ENCODE results near the gene MYH9.
A peak's percentile ranks its signal among the peaks of the same experiment; 100 is the strongest.

Gene MYH9

GRCh38 chr22:36385491-36386350 is 2.0 kb downstream of the MYH9 start:
- DNase-seq (ENCODE audit: low read depth, low spot score) = peak; percentile 30
- TF ChIP-seq CTCF (IDR thresholded peaks at IDR 0.05; ENCODE audit: low read depth, low read length) = no peak
- in situ Hi-C loops (cut with HindIII; ENCODE audit: low sequenced_read_pairs) = no loop called here

DNA sequence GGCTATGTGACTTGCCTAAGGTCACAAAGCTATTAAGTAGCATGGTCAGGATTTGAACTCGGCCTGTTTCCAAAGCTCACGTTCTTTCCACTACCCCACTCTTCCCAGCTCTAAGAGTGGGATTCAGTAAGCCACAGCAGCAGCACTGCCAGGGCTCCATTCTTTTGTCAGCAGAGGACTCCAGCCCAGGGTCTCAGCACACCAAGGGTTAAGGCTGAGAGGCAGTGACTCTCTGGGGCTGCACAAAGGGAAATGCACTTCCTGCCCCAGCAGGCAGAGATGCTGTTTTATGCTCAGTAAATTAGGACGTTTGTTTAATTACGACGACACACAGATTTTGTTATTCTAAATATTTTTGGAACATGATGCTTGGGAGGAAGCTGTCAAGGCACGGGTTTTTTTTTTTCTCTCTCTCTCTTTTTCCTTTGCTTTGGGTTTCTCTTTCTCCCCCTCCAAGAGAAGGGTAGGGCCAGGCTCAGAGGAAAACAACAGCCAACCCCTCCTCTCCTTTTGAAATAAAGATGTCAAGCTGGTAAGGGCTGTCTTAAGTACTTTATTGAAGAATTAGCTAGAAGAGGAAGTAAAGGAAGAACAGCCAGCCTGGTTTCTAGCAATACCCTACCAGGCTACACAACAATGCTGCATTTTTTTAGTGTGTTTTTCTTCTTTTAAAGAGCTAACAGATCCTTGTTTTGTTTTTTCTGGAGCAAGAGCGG is 2.8 kb downstream of the MYH9 start:
- TF ChIP-seq CTCF (IDR thresholded peaks at IDR 0.05; ENCODE audit: low read depth, low read length) = no peak

More at GRCh38 chr22:36385491-36386350, 2.0 kb downstream of the MYH9 start:
- H3K4me3 ChIP-seq (ENCODE audit: low read depth, low read length) = peak overlapping the region; percentile 97

GRCh38 chr22:36383110-36383581 is 4.6 kb downstream of the MYH9 start:
- TF ChIP-seq CTCF (IDR thresholded peaks at IDR 0.05; ENCODE audit: low read depth, low read length) = no peak
- peak overlapping the region; percentile 9 for H3K4me3 ChIP-seq (ENCODE audit: low read depth, low read length)
- peak; percentile 93 for DNase-seq (ENCODE audit: low read depth, low spot score)
- in situ Hi-C loops (cut with HindIII; ENCODE audit: low sequenced_read_pairs) = no loop called here

More for the DNA sequence above, 2.8 kb downstream of the MYH9 start:
- peak; percentile 53 for DNase-seq (ENCODE audit: low read depth, low spot score)
- in situ Hi-C loops (cut with HindIII; ENCODE audit: low sequenced_read_pairs) = no loop called here
- peak overlapping the region; percentile 97 for H3K4me3 ChIP-seq (ENCODE audit: low read depth, low read length)

GRCh38 chr22:36381513-36382128 is 6.1 kb downstream of the MYH9 start:
- no peak for TF ChIP-seq CTCF (IDR thresholded peaks at IDR 0.05; ENCODE audit: low read depth, low read length)
- no peak overlapping the region for H3K4me3 ChIP-seq (ENCODE audit: low read depth, low read length)
- in situ Hi-C loops (cut with HindIII; ENCODE audit: low sequenced_read_pairs) = no loop called here
- DNase-seq (ENCODE audit: low read depth, low spot score) = no peak

DNA sequence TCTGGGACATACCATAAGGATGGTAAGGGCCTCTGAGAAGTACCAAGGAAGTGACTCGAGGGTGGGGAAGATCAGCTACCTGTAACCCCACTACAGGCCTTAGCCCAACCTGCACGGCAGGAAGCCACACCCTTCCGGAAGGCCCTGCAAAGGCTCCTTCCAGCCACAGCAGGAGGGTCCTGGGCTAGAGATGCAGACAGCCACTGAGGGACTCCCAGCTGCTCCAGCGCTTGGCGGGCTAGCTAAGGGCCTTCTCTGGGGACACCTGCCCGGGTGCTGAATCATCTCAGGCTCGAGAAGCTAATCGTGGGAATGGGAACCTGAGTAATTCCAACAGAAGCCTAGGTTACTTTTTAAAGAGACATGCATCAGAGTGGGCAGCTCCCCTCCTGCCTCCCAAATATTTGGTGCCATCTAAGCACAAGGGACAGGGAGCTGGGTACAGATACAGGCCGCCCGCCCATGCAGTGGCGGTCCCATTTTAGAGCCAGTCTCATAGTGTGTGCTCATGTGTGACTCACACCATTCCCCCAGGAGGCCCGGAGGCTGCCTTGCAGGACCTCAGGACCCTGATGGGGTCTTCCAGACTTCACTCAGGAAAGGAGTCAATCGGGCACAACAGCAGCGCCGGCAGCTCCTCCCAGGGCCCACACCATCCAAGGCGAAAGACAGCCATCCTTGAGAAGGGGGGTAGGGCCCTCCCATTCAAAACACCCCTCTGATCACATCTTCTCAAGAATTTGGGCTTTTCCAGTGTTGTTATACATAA is 8.0 kb downstream of the MYH9 start:
- no peak overlapping the region for H3K4me3 ChIP-seq (ENCODE audit: low read depth, low read length)
- TF ChIP-seq CTCF (IDR thresholded peaks at IDR 0.05; ENCODE audit: low read depth, low read length) = no peak
- in situ Hi-C loops (cut with HindIII; ENCODE audit: low sequenced_read_pairs) = no loop called here
- peak; percentile 64 for DNase-seq (ENCODE audit: low read depth, low spot score)

DNA sequence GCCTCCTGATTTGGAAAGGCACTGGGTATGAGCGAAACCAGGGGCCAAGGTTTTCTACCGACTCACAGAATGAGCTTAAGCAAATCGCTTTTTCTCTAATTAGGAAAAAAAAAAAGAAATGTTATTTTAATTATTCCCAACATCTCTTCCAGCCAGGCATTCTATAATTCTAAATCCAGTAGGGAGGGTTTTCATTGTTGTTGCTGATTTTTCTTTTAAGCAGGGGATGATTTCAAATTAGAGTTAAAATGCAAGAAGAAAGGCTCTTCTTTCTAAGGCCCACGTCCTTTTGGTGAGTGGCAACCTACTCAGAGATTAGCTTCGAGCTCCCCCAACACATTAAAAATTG is 8.9 kb downstream of the MYH9 start:
- no peak overlapping the region for H3K4me3 ChIP-seq (ENCODE audit: low read depth, low read length)
- in situ Hi-C loops (cut with HindIII; ENCODE audit: low sequenced_read_pairs) = no loop called here
- DNase-seq (ENCODE audit: low read depth, low spot score) = peak; percentile 15
- no peak for TF ChIP-seq CTCF (IDR thresholded peaks at IDR 0.05; ENCODE audit: low read depth, low read length)
